ELF-1 (cell line): ENCODE data around the gene OR1N2.
"Not testable (repeated sequence)": the region's sequence is repeated elsewhere in the genome, so short reads cannot be mapped to it uniquely, and the experiment has no call there.

Experiments used
- DNase-seq: peaks from one replicate; pipeline ENCODE4 v3.0.0-alpha.2; 2016; ENCODE audit warnings: low read depth, low spot score

OR1N2 gene

DNA sequence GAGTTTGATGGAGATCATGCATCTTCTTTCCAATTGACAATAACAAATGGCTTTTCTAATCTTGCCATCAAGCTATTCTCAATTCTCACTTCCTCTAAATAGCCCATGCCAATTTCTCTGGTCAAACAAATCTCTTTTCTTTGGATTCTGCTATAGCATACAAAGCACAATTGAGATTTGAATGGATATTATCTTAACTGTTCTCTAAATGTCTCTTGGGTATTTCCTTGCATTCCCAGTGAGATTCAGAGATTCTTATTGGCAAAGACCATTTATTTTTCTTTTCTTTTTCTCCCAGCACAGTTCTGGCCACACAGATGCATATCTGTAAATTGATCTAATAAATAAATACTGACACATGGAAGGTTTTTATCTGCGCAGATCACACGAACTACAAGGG lies at the start of gene OR1N2:
Gene OR1N2, plus strand, starts transcription at position 301 of the 400 bp plus-strand sequence. CDS start 100 bp downstream, outside the sequence.
- no peak for DNase-seq

- DNase-seq = no peak
These were observed 45.9 kb upstream of the OR1N2 start for GRCh38 chr9:122506964-122507363.

DNA sequence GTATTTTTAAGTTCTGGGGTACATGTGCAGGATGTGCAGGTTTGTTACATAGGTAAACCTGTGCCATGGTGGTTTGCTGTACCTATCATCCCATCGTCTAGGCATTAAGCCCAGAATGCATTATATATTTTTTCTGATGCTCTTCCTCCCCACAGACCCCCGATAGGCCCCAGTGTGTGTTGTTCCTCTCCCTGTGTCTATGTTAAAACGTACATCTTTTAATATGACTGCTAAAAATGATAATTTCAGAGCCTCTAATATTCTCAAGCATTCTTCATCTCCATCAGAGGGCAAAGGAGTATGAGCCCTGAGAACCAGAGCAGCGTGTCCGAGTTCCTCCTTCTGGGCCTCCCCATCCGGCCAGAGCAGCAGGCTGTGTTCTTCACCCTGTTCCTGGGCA lies 42.4 kb upstream of the OR1N2 start, which contains the start of gene OR1J2:
Gene OR1J2, plus strand, starts transcription at position 301 of the 400 bp plus-strand sequence. Its CDS starts 0 bp downstream, at position 301.
- no peak for DNase-seq

DNA sequence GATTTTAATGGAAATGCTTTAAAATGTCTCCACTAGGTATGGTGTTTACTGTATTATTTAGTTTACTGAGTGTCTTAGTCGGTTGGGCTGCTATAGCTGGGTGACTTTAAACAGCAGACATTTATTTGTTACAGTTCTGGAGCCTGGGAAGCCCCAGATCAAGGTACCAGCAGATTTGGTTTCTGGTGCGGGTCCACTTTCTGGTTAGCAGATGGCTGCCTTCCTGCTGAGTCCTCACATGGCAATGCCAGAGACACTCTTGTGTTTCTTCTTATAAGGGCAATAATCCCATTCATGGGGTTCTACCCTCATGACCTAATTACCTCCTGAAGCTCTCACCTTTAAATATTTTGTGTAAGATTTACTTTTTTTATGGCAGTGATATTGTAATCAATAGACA lies 34.7 kb upstream of the OR1N2 start:
- no peak for DNase-seq

DNA sequence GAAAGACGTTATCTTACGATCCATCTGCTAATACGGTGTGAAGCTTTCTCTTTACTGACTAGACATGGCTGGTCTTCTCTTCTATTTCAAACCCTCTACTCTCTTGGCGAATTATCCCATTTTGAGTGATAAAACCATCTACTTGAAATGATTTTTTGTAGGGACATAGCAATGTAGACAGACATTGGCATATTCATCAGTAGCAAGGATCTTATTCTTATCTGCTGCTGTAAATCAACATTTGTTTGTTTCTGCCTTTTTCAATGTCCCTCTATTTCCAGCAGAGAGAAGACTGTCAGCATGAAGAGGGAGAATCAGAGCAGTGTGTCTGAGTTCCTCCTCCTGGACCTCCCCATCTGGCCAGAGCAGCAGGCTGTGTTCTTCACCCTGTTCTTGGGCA lies 34.1 kb upstream of the OR1N2 start, which contains the start of gene OR1J4:
Gene OR1J4, plus strand, starts transcription at position 301 of the 400 bp plus-strand sequence. Its CDS starts 0 bp downstream, at position 301.
- DNase-seq = no peak

- DNase-seq = no peak
These were observed 33.5 kb upstream of the OR1N2 start for GRCh38 chr9:122519376-122519775.

GRCh38 chr9:122526602-122527001 lies 26.3 kb upstream of the OR1N2 start:
- DNase-seq = no peak

DNA sequence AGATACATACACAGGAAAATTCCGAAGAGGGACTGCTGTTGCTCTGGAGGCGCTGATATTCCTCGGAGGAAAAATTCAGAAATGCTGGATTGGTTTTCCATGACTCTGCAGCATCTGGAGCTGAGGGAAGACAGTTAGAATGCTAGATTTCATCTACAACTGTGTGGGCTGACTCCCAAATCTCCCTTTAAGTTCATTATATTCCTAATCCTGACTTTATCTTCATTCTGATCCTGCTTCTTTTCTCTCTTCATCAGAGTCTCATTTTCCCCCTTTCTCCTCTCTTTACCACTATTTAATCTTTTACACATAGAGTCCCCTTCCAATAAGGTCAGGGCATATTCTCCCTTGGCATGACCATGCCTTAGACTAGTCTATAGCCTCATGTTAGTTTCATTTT lies 25.7 kb upstream of the OR1N2 start, which contains the start of gene OR1N1:
Gene OR1N1, minus strand, starts transcription at position 101 of the 400 bp plus-strand sequence. Its CDS starts 0 bp downstream, at position 101.
- no peak for DNase-seq

GRCh38 chr9:122531157-122531556 lies 21.8 kb upstream of the OR1N2 start:
- not testable (repeated sequence) for DNase-seq

GRCh38 chr9:122536134-122536533 lies 16.8 kb upstream of the OR1N2 start:
- DNase-seq = no peak

DNA sequence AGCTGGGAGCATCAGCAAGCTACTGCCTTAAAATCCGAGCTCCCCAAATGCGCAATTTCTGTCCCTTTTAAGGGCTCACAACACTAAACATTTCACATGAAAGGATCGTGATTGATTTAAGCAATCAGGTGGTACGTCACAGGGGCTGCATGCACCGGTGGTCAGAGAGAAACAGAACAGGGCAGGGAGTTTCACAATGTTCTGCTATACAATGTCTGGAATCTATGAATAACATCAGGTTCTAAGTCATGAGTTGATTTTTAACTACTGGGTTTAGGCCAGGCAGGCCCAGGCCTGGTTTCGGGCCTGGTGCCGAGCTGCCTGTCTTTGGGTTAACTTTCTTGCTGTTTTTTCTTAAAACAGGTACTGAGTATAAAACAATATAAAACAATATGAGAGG lies 15.8 kb upstream of the OR1N2 start:
- not testable (repeated sequence) for DNase-seq

DNA sequence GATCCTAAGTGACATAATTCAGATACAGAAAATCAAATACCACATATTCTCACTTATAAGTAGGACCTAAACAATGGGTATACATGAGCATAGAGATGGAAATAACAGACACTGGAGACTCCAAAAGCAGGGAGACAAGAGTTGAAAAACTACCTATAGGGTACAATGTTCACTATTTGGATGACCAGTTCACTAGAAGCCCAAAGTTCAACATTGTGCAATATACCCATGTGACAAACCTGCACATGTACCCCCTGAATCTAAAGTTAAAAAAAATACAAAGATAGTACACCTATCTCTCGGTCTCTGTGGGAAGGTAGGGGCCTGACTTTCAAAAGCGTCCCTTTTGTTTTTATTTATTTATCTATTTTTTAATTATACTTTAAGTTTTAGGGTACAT lies 14.2 kb upstream of the OR1N2 start:
- DNase-seq = no peak

DNA sequence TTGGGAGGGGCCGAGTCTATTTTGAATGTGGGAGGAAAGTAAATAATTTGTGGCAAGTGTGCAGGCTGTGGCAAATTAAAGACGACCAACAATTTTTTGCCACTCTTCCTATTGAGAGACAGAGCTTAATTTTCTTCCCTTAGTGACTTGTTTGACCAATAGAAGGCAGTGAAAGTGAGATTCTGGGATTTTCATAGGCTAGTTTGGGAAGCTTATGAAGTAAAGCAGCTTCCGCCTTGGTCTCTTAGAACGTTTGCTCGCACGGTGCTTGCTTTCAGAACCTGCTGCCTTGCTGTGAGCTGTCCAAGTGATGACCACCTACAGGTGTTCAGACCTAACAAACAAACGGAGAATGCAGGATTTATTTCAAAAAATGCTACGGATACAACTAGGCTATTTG lies 6.7 kb upstream of the OR1N2 start:
- DNase-seq = no peak

- no peak for DNase-seq
These were observed 1.5 kb upstream of the OR1N2 start for GRCh38 chr9:122551371-122551770.

DNA sequence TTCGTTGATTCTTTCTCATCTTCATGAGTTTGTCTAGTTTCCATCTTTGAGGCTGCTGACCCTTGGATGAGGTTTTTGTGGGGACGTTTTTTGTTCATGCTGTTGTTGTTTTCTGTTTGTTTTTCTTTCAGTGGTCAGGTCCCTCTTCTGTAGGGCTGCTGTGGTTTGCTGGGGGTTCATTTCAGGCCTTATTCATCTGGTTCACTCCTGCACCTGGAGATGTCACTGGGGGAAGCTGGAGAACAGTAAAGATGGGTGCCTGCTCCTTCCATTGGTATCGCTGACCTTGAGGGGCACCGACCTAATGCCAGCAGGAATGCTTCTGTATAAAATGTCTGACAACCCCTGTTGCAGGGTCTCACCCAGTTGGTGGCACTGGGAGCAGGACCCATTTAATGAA lies 8.5 kb downstream of the OR1N2 start:
- no peak for DNase-seq

DNA sequence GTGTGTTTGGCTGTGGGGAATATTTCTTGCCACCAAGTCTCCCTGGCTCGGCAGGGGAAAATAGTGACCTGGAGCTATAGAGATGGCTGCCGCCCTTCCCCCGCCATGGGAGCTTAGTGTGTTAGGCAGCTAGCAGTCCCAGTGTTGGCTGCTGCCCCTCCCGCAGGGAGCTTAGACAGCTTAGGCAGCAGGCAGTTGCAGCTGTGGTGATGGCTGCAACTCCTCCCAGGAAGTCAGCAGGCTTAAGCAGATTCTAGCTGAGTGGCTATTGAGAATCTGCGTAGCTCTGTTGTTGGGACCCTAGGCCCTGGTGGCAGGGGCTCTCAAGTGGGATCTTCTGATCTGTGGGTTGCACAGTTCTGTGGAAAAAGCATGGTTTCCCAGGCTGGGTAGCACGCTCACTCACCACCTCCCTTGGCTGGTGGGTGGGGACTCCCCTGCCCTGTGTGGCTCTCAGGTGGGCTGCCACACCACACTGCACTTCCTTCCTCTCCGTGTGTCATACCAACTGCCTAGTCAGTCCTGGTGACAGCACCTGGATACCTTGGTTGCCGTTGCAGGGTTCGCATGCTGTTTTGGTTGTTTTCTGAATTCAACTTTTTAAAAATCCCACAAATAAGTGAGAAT lies 9.3 kb downstream of the OR1N2 start:
- DNase-seq = peak; percentile 64

GRCh38 chr9:122567901-122568300 lies 15.0 kb downstream of the OR1N2 start:
- DNase-seq = no peak

DNA sequence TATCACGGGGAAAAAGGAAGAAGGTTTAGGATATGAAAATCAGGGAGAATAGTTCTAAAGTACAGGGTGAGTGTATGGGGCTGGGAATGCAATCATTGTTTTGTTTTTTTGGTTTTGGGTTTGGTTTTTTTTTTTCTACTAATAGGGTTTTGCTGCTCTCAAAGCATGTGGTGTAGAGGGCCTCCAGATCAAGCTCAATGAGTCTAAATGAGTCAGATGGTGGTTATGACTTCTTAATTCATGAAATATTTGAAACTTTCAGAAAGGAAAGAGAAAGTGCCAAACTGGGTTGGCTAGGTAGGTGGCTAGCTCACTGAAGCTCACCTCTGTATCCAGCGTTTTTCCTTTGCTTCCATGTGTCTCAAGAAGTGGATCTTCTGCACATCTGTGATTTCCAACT lies 19.5 kb downstream of the OR1N2 start:
- DNase-seq = no peak

GRCh38 chr9:122579874-122580273 lies 27.0 kb downstream of the OR1N2 start:
- no peak for DNase-seq

DNA sequence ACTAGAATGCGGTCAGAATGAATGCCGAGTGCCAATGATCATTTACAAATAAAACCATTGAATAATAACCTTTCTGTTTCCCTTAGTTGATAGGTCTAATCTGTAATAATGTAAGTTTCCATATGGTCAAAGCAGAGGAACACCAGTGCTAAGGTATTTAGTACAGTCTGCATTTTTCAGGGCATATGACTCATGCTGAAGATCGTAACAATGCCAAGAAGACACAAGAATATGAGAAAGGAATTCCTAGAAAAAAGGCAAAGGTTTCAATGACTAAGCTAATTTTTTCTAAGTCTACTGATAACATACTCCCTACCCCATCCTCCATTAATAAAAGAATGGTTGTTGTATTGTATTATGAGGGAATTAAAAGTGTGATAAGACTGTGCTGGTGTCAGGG lies 27.4 kb downstream of the OR1N2 start:
- DNase-seq = no peak

GRCh38 chr9:122583284-122583683 lies 30.4 kb downstream of the OR1N2 start, which contains the start of gene OR1L8:
Gene OR1L8, minus strand, starts transcription at chr9:122583384. Its CDS starts 14,907 bp downstream, at chr9:122568477.
- not testable (repeated sequence) for DNase-seq
